NCI-H2227 (cell line): ENCODE data around the gene TMEM131L.
A peak's percentile ranks its signal among the peaks of the same experiment; 100 is the strongest.
"Not testable (repeated sequence)": the region's sequence is repeated elsewhere in the genome, so short reads cannot be mapped to it uniquely, and the experiment has no call there.

Experiments used
- DNase-seq: peaks from one replicate; lab custom pipeline; 2025; ENCODE audit not compliant: unreplicated experiment; lab: John Stamatoyannopoulos, UW

TMEM131L gene

DNA sequence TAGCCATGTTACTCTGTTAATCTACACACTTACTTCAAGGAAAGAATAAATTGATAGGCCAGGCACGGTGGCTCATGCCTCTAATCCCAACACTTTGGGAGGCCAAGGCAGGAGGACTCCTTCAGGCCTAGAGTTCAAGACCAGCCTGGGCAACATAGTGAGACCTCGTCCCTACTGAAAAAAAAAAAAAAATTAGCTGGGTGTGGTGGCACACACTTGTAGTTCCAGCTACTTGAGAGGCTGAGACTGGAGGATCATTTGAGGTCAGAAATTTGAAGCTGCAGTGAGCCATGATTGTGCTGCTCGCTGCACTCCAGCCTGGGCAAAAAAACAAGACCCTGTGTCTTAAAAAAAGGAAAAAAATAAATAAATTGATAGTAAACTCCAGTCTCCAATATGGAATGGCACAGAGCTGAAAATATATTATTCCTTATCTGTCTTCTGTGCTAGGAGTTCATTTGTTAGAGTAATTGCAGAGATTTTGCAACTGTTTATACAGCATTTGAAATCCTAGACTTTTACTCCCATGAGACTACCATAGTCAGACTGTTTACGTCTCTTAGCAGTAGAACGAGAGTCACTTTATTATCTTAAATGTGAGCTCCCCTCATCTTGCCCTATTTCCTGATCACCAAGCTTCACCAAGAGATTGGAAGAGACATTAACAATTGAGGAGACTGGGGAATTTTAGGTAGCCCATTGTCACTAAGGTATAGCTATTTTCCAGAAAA lies 18.8 kb upstream of the TMEM131L start:
- no peak for DNase-seq

DNA sequence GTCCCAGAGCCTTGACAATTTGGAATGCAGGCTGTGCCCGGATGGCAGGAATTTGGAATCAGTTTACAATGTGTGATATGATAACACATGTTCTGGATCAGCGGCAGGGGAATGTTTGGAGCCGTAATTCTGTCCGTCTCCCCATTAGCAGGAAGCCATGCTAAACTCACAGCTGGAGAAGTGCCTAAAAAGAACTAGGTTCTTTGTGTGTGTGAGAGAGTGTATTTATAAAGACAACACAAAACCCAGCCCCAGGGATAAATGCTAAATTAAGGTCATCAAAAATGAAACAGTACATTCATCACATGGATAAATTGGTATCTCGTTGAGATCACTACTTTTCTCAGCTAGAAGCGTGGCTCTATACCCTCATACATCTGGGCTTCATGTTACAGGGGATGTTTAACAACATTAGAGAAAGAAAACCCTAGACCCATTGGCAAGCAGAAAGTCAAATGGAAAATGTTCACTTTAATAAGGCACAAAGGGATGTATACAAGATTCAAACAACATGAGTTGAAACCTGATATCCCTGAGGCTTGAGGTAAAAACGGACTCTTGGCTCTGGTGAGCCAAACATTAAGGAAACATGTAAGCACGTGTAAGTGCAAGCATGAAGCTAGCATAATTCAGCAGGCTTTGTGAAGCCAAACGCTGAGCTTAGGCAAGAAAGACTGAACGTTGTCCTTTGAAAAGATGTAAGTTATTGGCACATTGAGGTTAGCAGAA lies 18.0 kb upstream of the TMEM131L start:
- peak; percentile 46 for DNase-seq

DNA sequence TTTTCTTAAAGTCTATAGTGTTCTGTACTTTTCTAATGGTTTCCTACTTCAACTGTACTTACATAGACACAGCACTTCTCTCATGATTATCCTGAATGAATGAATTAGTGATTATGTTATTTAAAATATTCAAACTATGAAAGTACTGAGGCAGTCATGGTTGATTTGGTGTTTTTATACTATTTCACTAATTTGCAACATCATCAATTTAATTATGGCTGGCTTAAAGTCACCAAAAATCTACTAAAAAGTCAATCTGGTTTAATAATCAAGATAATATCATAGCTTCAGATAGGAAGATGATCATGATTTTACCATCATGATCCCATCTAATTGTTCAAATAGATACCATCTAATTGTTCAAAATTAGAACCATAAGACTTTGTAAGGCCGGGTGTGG lies 16.8 kb upstream of the TMEM131L start:
- no peak for DNase-seq

DNA sequence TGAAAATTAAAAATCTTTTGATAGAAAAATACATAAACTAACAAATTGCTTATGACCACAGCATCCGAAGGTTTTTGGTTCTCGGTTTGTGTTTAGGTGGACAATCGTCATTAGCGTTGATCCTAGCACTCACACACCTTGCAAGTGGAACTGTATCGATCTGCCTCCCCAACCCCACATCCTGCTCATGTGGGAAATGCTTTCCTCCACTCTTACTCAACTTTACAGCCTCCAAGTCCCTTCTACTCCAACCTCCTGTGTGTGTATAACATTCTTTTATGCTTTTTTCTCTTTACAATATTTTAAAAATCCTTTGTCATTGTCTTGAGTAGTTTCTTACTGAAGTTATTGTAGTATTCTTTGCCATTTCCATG lies 15.6 kb upstream of the TMEM131L start:
- DNase-seq: no peak

DNA sequence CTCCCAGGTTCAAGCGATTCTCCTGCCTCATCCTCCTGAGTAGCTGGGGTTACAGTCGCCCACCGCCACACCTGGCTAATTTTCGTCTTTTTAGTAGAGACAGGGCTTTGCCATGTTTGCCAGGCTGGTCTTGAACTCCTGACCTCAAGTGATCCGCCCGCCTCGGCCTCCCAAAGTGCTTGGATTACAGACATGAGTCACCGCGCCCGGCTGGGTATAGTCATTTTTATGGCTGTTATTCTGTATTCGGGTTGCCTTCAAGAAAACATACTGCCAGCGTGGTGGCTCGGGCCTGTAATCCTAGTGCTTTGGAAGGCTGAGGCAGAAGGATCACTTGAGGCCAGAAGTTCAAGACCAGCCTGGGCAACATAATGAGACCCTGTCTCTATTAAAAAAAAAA lies 15.0 kb upstream of the TMEM131L start:
- not testable (repeated sequence) for DNase-seq

DNA sequence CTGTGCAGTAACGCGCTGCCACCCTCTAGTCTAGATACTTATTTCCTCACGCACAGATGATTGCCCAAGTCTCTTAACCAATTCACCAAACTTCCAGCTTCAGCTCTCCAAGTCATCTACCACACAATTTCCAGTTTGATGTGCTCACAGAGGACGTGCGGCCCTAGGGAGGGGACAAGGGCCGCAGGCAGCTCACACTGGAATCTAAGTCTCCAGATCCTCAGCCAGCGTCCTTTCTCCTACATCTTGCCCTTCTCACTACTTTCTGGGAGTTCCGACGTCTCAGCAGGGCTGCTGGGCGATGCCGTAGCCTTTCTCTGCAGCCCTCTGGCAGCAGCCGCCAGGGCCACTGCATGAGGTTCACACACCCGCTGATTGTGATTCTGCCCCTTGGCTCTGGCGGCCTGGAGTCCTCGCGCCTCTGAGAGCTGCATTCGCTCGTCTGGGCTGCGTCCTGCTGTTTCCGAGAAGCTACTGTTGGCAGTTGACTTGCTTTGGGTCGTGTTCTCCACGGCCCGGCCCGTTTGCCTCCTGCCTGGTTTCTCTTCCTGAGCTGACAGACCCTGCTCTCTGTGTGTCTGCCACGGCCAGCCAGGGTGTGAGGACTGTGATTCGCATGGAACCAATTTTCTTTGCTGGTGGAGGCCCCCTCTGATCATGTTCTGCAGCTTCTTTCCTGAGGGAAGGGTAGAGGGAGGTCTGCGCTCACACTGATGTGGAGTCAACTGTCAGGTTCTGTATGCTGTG lies 14.1 kb upstream of the TMEM131L start:
- peak; percentile 27 for DNase-seq

DNA sequence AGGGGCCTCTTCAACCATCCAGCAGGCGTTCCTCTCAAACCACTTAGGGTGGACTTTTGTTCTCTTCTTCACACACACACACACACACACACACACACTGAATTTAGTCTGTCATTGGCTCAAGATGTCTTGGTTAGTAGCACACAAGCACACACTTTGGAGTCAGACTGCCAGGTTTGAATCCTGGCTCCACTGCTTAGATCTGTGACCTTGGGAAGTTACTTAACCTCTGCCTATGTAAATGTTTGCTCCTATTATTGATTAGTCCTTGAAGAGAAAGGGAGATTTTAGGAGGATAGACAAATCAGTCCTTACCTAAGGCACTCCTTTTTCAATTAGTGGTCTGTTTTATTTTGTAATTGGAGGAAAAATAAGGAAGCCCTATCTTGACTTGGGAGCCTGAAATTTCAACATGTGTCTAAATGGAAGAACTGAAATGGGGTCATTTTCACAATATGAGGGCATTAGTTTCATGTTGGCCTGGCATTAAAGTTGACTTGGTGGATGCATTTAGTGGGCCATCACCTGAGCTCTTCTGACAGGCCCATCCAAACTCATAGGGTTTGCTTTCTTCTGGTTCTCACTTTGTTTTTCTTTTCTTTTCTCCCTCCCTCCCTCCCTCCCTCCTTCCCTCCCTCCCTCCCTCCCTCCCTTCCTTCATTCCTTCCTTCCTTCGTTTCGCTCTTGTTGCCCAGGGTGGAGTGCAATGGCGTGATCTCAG lies 13.3 kb upstream of the TMEM131L start:
- peak; percentile 64 for DNase-seq

DNA sequence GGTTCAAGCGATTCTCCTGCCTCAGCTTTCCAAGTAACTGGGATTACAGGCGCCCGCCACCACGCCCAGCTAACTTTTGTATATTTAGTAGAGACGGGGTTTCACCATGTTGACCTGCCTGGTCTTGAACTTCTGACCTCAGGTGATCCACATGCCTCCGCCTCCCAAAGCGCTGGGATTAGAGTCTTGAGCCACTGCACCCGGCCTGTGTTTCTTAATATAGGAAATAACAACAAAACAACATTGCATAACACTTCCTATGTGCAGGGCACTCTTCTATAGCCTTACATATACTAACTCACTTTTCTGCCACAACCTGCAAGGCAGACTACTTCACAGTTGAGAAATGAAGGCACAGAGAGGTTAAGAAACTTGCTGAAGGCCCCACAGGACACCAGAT lies 12.8 kb upstream of the TMEM131L start:
- no peak for DNase-seq

DNA sequence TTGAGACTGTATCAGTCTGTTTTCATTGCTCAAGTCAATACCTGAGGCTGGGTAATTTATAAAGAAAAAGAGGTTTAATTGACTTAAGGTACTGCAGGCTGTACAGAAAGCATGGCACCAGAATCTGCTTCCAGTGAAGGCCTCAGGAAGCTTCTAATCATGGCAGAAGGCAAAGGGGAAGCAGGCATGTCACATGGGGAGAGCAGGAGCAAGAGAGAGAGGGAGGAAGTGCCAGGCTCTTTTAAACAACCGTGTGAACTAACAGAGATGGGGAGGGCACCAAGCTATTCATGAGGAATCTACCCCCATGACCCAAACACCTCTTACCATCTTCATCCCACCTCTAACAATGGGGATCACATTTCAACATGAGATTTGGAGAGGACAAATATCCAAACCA lies 7.2 kb upstream of the TMEM131L start:
- DNase-seq: no peak

DNA sequence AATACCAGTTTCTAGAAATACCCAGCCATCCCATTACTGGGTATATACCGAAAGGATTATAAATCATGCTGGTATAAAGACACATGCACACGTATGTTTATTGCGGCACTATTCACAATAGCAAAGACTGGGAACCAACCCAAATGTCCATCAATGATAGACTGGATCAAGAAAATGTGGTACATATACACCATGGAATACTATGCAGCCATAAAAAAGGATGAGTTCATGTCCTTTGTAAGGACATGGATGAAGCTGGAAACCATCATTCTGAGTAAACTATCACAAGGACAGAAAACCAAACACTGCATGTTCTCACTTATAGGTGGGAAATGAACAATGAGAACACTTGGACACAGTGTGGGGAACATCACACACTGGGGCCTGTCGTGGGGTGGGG lies 4.6 kb upstream of the TMEM131L start:
- not testable (repeated sequence) for DNase-seq

DNA sequence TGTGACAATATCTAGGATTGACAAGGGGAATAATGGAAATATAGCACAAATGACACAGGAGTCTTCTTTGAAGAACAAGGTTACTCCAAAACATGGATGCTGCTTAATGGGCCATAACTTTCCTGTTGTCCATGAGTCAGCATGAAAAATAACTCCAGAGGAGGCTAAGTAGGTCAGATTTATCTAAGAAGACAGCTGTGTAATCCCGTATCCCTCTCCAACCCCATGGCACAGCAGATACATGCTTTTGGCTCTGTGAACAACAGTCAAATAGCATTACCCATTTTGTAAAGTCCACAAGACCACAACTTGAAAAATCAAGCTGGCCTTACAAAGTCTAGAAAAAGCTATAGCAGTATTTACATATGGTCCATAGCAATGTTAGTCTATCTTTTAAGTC lies 2.1 kb upstream of the TMEM131L start:
- no peak for DNase-seq

DNA sequence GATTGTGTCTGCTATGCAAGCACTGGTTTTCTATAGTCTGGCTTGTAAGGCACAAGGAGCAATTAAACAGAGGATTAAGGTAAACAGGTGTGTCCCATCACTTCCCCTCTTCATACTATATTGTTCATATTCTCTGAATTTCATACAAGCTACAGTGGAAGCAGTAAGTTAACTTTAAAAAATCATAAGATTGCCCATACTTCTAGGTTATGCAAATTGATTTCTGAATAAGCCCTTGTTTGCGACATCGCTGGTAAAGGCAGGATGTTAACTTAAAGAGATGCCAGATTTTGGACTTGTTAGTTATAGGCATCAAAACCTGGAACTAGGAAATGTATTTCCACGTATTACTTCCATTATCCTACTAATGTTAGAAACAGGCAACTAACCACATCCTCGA lies 1.0 kb upstream of the TMEM131L start:
- DNase-seq: no peak

DNA sequence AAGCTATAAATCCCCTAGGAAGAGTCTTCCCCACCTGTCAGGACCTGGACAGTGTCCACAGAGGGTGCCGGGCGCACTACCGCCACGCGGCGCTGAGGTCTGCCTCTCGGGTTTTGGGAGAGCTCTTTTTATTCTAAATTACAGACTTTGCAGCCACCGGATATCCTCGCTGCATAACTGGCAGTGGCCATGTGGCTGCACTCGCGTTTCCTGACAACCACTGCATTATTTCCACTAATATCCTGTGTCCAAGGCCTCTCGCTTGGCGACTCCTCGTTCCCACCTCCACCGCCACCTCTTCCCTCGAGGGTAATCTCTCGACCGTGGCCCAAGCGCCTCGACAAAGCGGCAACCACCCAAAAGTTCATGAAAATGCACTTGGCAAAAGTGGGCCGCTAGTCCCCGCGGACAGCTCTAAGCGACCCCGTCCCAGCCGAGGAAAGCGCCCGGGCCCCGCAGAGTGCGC lies 512 bp upstream of the TMEM131L start:
- peak; percentile 53 for DNase-seq

DNA sequence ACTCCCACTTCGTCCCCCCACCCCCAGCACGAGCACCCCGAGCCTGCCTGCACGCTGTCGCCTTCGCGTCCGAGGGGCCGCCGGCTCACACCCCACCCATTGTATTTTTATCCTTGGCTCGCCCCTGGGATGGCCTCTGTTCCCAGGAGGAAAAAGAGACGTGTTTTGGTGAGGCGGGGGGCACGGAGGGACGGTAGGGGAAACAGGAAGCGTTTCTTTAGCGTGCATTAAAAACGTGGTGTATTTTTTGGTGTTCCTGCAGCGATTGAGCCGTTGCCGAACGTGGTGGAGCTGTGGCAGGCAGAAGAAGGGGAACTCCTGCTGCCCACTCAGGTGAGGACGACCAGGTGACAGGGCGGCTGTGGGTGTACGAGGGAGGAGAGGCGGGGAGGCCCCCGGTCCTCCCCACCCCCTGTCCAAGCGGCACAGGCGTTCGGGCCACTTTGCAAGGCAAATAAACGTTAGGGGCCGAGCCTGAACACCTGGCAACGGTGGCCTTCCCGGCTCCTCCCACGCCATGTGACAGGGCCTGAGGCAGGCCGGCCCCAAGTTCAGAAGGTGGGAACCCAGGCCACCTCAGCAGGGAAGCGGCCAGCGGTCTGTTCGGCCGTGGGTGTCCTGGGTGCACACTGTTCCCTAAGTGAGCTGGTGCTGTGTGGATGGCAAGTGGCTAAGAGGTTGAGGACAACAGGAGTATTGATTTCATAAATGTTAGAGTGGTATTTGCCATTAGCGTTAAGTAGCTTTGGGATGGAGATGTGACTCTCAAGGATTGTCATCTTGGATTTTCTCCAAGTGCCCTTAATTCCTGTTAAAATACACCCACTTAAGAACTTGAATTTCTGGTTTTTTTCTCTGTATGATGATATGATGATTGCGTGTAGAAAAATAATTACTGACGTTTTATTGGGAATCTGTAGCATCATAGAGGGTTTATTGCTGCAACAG lies 1.1 kb downstream of the TMEM131L start:
- DNase-seq: peak; percentile 43

DNA sequence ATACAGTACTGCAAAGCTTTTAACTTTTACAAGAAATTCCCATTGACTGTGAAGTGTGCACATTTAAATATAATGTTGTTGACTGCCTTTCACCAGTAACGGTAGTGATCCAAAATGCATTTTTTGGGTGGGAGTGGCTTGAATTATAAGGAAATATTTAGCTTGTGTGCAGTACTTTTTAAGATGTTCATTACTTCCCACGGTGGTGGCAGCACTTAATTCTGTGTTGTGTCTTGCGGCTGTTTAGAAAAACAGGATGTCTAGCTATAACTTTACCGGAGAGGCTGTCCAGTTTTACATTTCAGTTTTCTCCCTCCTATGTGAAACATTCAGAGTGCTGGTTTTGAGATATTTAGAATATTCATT lies 1.7 kb downstream of the TMEM131L start:
- DNase-seq: no peak

DNA sequence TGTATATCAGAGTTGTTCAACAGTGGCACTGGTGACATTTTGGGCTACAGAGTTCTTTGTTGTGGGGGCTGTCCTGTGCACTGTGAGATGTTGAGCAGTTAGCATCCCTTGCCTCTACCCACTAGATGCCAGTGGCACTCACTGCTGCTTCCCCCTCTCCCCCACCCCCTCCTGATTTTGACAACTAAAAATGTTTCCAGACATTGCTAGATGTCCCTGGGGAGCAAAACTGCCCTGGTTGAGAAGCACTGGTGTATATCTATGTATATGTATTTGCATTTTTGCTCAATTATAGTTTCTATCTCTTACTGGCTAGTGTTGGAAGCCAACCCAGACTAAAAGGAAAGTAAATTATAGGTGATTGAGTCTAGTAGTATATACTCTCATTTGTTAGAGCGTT lies 2.4 kb downstream of the TMEM131L start:
- no peak for DNase-seq

DNA sequence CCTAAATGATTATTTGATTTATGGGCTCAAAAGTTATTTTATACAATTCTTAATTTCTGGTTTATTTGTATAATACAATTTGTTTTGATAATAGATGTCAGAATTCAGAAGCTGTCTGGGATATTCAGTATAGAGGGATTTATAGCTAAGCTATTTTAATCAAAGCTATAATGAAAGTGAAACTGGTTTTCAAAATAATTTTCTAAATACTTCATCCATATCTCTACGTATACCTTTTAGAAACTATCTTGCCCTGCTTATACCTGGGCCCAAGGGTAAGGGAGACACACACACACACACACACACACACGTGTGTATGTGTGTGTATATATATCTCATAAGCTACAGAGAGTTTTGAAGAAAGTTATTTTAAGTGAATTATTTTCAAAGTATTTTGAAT lies 2.9 kb downstream of the TMEM131L start:
- no peak for DNase-seq

DNA sequence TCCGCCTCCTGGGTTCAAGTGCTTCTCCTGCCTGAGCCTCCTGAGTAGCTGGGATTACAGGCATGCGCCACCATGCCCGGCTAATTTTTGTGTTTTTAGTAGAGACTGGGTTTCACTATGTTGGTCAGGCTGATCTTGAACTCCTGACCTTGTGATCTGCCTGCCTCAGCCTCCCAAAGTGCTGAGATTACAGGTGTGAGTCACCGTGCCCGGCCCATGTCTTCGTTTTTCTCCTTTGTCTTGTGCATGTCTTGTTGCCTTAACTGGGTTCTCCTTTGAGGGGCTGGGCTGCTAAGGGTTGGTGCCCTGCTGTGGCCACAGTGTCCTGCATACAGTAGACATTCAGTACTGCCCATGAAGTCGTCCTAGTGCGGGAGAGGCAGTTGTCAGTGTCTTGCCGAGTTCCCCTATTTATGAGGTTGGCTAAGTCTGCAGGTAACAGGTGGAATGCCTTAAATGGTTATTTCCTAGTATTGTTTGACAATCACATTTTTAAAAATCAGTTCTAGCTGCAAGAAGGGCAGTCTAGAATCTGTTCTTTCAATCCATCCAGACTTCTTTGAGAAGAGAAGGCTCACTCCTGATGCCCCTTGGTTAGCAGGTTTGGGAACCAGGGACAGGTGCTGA lies 5.0 kb downstream of the TMEM131L start:
- not testable (repeated sequence) for DNase-seq

DNA sequence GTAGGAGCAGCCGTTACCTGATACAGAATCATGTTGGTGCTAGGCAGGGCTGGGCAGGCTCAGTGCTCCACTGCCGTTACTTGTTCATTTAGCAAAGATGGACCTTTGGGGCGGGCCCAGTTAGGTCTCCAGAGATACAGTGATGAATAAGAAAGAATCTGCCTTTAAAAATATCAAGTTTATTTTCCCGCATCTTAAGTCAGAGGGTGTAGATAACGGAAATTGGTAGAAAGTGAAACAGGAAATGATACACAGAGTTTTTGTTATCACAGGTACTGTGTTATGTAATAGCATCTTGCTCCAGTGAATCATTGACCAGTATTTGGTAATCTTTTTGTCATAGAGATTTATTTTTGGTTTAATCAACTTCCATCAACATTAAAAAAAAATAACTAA lies 5.5 kb downstream of the TMEM131L start:
- no peak for DNase-seq
